A549 (cell line): ENCODE data around the gene ANKRD29.

Experiments
- FOSL2 ChIP-seq, 2 experiments: fragments of 450-650 bp in 1 of 2; fragments of >200 bp in 1 of 2; sonication (Bioruptor Twin) in 1 of 2; formaldehyde crosslinking; IDR thresholded peaks; 2 replicates each; pipeline versions ENCODE4 v1.5.0 to v1.6.1; 2016 to 2020; ENCODE audit warnings: mild to moderate bottlenecking in 1 of 2, moderate library complexity in 1 of 2
- HOXB13 ChIP-seq: fragments of 250-450 bp; sonication (Bioruptor Pico); IDR thresholded peaks from 2 replicates; pipeline ENCODE4 v1.5.0; 2020; ENCODE audit warnings: low read depth, mild to moderate bottlenecking, moderate library complexity
- JUN ChIP-seq, 2 experiments: fragments of >200 bp; sonication (Bioruptor Twin); formaldehyde crosslinking; IDR thresholded peaks; 2 replicates in 1 of 2; 3 replicates in 1 of 2; pipeline ENCODE4 v1.6.1; 2016 to 2017
- JUNB ChIP-seq: fragments of >200 bp; sonication (Bioruptor Twin); formaldehyde crosslinking; IDR thresholded peaks from 2 replicates; pipeline ENCODE4 v1.6.1; 2016
- MYC ChIP-seq: IDR thresholded peaks from 2 replicates; pipeline ENCODE4 v1.6.1; 2012; ENCODE audit warnings: mild to moderate bottlenecking, inconsistent platforms, low read length, improper control_type of control experiment, borderline replicate concordance
- NR3C1 ChIP-seq: fragments of >200 bp; sonication (Bioruptor Twin); formaldehyde crosslinking; IDR thresholded peaks from 3 replicates; pipeline ENCODE4 v1.6.1; 2017
- PHF8 ChIP-seq: fragments of 200-600 bp; sonication (generic); IDR thresholded peaks from 2 replicates; pipeline ENCODE4 v1.6.1; 2016; ENCODE audit warnings: low read depth, mild to moderate bottlenecking, antibody characterized with exemption, moderate library complexity, borderline replicate concordance
- POLR2A ChIP-seq: IDR thresholded peaks from 2 replicates; pipeline ENCODE4 v1.6.1; 2012; ENCODE audit warnings: mild to moderate bottlenecking, low read length
- ZFP36 ChIP-seq: fragments of 450-650 bp; IDR thresholded peaks from 2 replicates; pipeline ENCODE4 v1.6.1; 2014; ENCODE audit warnings: borderline replicate concordance; ENCODE audit not compliant: partially characterized antibody
- ZNF302 ChIP-seq: fragments of 250-450 bp; sonication (Bioruptor Pico); IDR thresholded peaks from 2 replicates; pipeline ENCODE4 v1.9.0; 2021; ENCODE audit warnings: inconsistent platforms, mild to moderate bottlenecking, moderate library complexity
- TF ChIP-seq, protein P1 (sequence below): fragments of >200 bp; sonication (Bioruptor Twin); formaldehyde crosslinking; IDR thresholded peaks from 3 replicates; pipeline ENCODE4 v1.5.1; 2016

DNA sequence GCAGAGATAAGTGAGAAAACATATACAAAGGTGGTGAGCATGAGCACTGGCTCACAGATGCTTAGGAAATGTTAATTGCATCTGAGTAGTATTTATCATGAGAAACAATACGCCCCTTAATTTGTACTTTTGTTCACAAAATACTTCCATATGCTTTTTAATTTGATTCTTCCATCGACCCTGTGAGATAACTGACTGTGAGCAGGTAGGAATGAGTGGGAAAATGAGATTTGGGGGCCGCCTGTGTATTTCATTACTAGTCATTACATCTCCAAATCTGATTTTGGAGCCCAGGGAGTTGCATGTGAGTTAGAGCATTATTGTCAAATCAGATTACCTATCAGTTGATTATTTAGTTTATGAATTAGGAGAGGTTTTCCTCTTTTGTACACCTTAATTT is 39.7 kb downstream of the ANKRD29 start:
- TF ChIP-seq NR3C1, result no peak
- TF ChIP-seq JUN (IDR thresholded peaks at IDR 0.05), result no peak
- TF ChIP-seq MYC, result no peak
- no peak for TF ChIP-seq FOSL2 (IDR thresholded peaks at IDR 0.05)
- no peak for TF ChIP-seq FOSL2 (CRISPR knock-in tag; IDR thresholded peaks at IDR 0.05)
- TF ChIP-seq, protein P1, sequence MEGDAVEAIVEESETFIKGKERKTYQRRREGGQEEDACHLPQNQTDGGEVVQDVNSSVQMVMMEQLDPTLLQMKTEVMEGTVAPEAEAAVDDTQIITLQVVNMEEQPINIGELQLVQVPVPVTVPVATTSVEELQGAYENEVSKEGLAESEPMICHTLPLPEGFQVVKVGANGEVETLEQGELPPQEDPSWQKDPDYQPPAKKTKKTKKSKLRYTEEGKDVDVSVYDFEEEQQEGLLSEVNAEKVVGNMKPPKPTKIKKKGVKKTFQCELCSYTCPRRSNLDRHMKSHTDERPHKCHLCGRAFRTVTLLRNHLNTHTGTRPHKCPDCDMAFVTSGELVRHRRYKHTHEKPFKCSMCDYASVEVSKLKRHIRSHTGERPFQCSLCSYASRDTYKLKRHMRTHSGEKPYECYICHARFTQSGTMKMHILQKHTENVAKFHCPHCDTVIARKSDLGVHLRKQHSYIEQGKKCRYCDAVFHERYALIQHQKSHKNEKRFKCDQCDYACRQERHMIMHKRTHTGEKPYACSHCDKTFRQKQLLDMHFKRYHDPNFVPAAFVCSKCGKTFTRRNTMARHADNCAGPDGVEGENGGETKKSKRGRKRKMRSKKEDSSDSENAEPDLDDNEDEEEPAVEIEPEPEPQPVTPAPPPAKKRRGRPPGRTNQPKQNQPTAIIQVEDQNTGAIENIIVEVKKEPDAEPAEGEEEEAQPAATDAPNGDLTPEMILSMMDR, result no peak
- TF ChIP-seq ZFP36, result no peak
- no peak for TF ChIP-seq JUNB
- no peak for TF ChIP-seq POLR2A
- no peak for TF ChIP-seq HOXB13
- TF ChIP-seq ZNF302, result no peak
- TF ChIP-seq PHF8, result no peak
